Breast epithelium (tissue), 4 donors: ENCODE results near the gene DUXB. TPM values are rescaled to one million over a fixed set of nuclear protein-coding genes. Genes with fewer than 3 reads are reported as not detected.

Experiments
- DNase-seq, 2 donors: peaks; one replicate each; pipeline ENCODE4 v3.0.0-alpha.2; 2019; ENCODE audit warnings: low spot score in 2 of 2
- H3K27ac ChIP-seq, 2 donors: fragments of 200-600 bp; sonication (generic) in 1 of 2; one replicate each; pipeline ENCODE4 v1.5.1; 2016 to 2019; ENCODE audit warnings: mild to moderate bottlenecking in 1 of 2
- H3K27me3 ChIP-seq, 2 donors: fragments of 200-600 bp; sonication (generic) in 1 of 2; one replicate each; pipeline versions ENCODE4 v1.5.1 to v1.6.0; 2017 to 2019; ENCODE audit warnings: control low read depth in 1 of 2, mild to moderate bottlenecking in 1 of 2
- H3K36me3 ChIP-seq: fragments of 200-600 bp; one replicate; pipeline ENCODE4 v1.5.1; 2019
- H3K4me1 ChIP-seq, 2 donors: fragments of 200-600 bp; sonication (generic); one replicate each; pipeline ENCODE4 v1.5.1; 2016 to 2019; ENCODE audit warnings: control low read depth in 1 of 2
- H3K4me3 ChIP-seq, 3 donors: fragments of 200-600 bp; sonication (generic); 1 replicate in 2 of 3; 2 replicates in 1 of 3; pipeline ENCODE4 v1.5.1; 2016 to 2019; ENCODE audit warnings: mild to moderate bottlenecking in 3 of 3, moderate library complexity in 2 of 3
- H3K9me3 ChIP-seq, 2 donors: fragments of 200-600 bp; sonication (generic) in 1 of 2; one replicate each; pipeline ENCODE4 v1.5.1; 2016 to 2019; ENCODE audit warnings: control low read depth in 1 of 2
- CTCF ChIP-seq, 3 donors: fragments of 450-650 bp; IDR thresholded peaks; one replicate each; pipeline ENCODE4 v1.5.1; 2016 to 2017; ENCODE audit warnings: antibody characterized with exemption in 3 of 3, mild to moderate bottlenecking in 3 of 3, moderate library complexity in 3 of 3
- POLR2A ChIP-seq: fragments of 450-650 bp; IDR thresholded peaks from one replicate; pipeline ENCODE4 v1.6.1; 2016; ENCODE audit warnings: antibody characterized with exemption, mild to moderate bottlenecking, moderate library complexity
- POLR2AphosphoS5 ChIP-seq, 3 donors: sonication (generic); formaldehyde crosslinking; IDR thresholded peaks; one replicate each; pipeline ENCODE4 v1.6.1; 2017; ENCODE audit warnings: antibody characterized with exemption in 3 of 3
- intact Hi-C: fragments of 100-400 bp; cut with DNase I; formaldehyde crosslinking; loops from one replicate; pipeline ENCODE4 v1.15.1; 2023; ENCODE audit warnings: low total_unique reads
- total RNA-seq, 3 donors: library from RNA; depleted of rRNA; stranded (reverse); fragments of >200 nt; gene quantifications; one replicate each; pipeline ENCODE4 v1.1.0, GENCODE V29; 2016

Gene DUXB
- not detected for total RNA-seq

GRCh38 chr16:75701361-75701760 is at the start of gene DUXB:
DUXB (minus strand) TSS chr16:75701461; CDS start chr16:75701418, 43 bp downstream.
- H3K36me3 ChIP-seq = no peaks in the 10 kb centered on the region
- no peak within 1 kb of the TSS for H3K27ac ChIP-seq
- no peaks in the 10 kb centered on the region for H3K9me3 ChIP-seq
- H3K4me1 ChIP-seq = no peaks in the 10 kb centered on the region
- H3K27me3 ChIP-seq = no peaks in the 10 kb centered on the region
- no peak within 1 kb of the TSS for H3K4me3 ChIP-seq
- intact Hi-C loops = no loop called here
- no peak for DNase-seq
- no peak for TF ChIP-seq POLR2AphosphoS5 (IDR thresholded peaks at IDR 0.05)
- TF ChIP-seq POLR2A = no peak
- TF ChIP-seq CTCF (IDR thresholded peaks at IDR 0.05) = no peak

GRCh38 chr16:75750528-75750927 is 49.3 kb upstream of the DUXB start:
- Histone ChIP-seq H3K27ac (no peak overlapping the region), H3K27me3 (no peaks in the 10 kb centered on the region), H3K4me1 (no peaks in the 10 kb centered on the region), H3K9me3 (no peaks in the 10 kb centered on the region), H3K4me3 (no peak overlapping the region), H3K36me3 (no peaks in the 10 kb centered on the region)
- no peak for DNase-seq
- no peak for TF ChIP-seq POLR2AphosphoS5 (IDR thresholded peaks at IDR 0.05)
- TF ChIP-seq CTCF (IDR thresholded peaks at IDR 0.05) = no peak
- TF ChIP-seq POLR2A = no peak
- intact Hi-C loops = no loop called here

GRCh38 chr16:75746359-75746758 is 45.1 kb upstream of the DUXB start:
- H3K4me3 ChIP-seq = no peak overlapping the region
- intact Hi-C loops = no loop called here

GRCh38 chr16:75745823-75746222 is 44.6 kb upstream of the DUXB start:
- Histone ChIP-seq H3K9me3 (peaks cover 0 to 8% of the 10 kb centered on the region in 2 donors), H3K4me1 (no peaks in the 10 kb centered on the region), H3K4me3 (no peak overlapping the region), H3K36me3 (no peaks in the 10 kb centered on the region), H3K27me3 (no peaks in the 10 kb centered on the region), H3K27ac (no peak overlapping the region)
- intact Hi-C loops = no loop called here
- no peak for DNase-seq
- TF ChIP-seq CTCF (IDR thresholded peaks at IDR 0.05) (no peak), POLR2AphosphoS5 (IDR thresholded peaks at IDR 0.05) (no peak), POLR2A (no peak)

More at GRCh38 chr16:75746359-75746758, 45.1 kb upstream of the DUXB start:
- no peaks in the 10 kb centered on the region for H3K36me3 ChIP-seq
- H3K27me3 ChIP-seq = no peaks in the 10 kb centered on the region
- no peaks in the 10 kb centered on the region for H3K4me1 ChIP-seq
- TF ChIP-seq POLR2A = no peak
- TF ChIP-seq POLR2AphosphoS5 (IDR thresholded peaks at IDR 0.05) = no peak
- TF ChIP-seq CTCF (IDR thresholded peaks at IDR 0.05) = no peak
- peaks cover 0 to 8% of the 10 kb centered on the region in 2 donors for H3K9me3 ChIP-seq
- DNase-seq = no peak
- H3K27ac ChIP-seq = no peak overlapping the region

- H3K27ac ChIP-seq = no peak overlapping the region
- intact Hi-C loops = no loop called here
- no peaks in the 10 kb centered on the region for H3K27me3 ChIP-seq
- no peak overlapping the region for H3K4me3 ChIP-seq
- no peaks in the 10 kb centered on the region for H3K4me1 ChIP-seq
- DNase-seq = no peak
- TF ChIP-seq POLR2A (no peak), POLR2AphosphoS5 (IDR thresholded peaks at IDR 0.05) (no peak), CTCF (IDR thresholded peaks at IDR 0.05) (no peak)
- H3K36me3 ChIP-seq = no peaks in the 10 kb centered on the region
- H3K9me3 ChIP-seq = peaks cover 0 to 8% of the 10 kb centered on the region in 2 donors
These were observed 44.0 kb upstream of the DUXB start for GRCh38 chr16:75745242-75745641.
